HepG2 (cell line): Measurements from ENCODE around the gene LASP1. TPM values are rescaled to one million over a fixed set of nuclear protein-coding genes. Genes with fewer than 3 reads are reported as not detected.
A peak's percentile ranks its signal among the peaks of the same experiment; 100 is the strongest.

Experiments used
- BRD4 ChIP-seq: sonication (generic); formaldehyde crosslinking; IDR thresholded peaks from 2 replicates; pipeline ENCODE4 v1.4.0; 2020; ENCODE audit warnings: missing genetic modification reagents
- EZH2 ChIP-seq: conservative IDR thresholded peaks from 2 replicates; pipeline ENCODE4 v1.6.1; 2012; ENCODE audit warnings: mild to moderate bottlenecking, low read depth, low read length, moderate library complexity
- GTF2F1 ChIP-seq: fragments of 150-350 bp; IDR thresholded peaks from 2 replicates; pipeline ENCODE4 v1.6.1; 2014; ENCODE audit warnings: low read length
- KDM5A ChIP-seq: fragments of 200-600 bp; sonication (generic); IDR thresholded peaks from 2 replicates; pipeline ENCODE4 v1.7.0; 2018; ENCODE audit warnings: antibody characterized with exemption, mild to moderate bottlenecking, low read length, borderline replicate concordance
- ZFP36L2 ChIP-seq: sonication (generic); formaldehyde crosslinking; IDR thresholded peaks from 2 replicates; pipeline ENCODE4 v1.4.0; 2020; ENCODE audit warnings: missing genetic modification reagents
- ZKSCAN8 ChIP-seq: IDR thresholded peaks from 2 replicates; pipeline ENCODE4 v1.6.1; 2016; ENCODE audit warnings: borderline replicate concordance, missing genetic modification reagents, missing compliant biosample characterization
- ZNF230 ChIP-seq: sonication (generic); formaldehyde crosslinking; IDR thresholded peaks from 2 replicates; pipeline ENCODE4 v1.4.0; 2020; ENCODE audit warnings: mild to moderate bottlenecking, missing genetic modification reagents
- ZNF530 ChIP-seq: sonication (generic); formaldehyde crosslinking; IDR thresholded peaks from 2 replicates; pipeline ENCODE4 v1.5.0; 2020; ENCODE audit warnings: low read depth, mild to moderate bottlenecking, missing genetic modification reagents
- ZNF598 ChIP-seq: sonication (generic); formaldehyde crosslinking; IDR thresholded peaks from 2 replicates; pipeline ENCODE4 v1.5.1; 2020; ENCODE audit warnings: mild to moderate bottlenecking, missing genetic modification reagents, borderline replicate concordance
- polyA plus RNA-seq, 8 experiments: library from polyadenylated mRNA; depleted of rRNA in 3 of 8; stranded (reverse) in 7 of 8; unstranded in 1 of 8; fragments of >200 nt; fragmentation: Illumina TruSeq in 4 of 8; extraction: Trizol in 4 of 8; gene quantifications; 2 replicates each; pipeline versions ENCODE4 v1.2.1 to v1.2.3, GENCODE V29; 2011 to 2016; ENCODE audit warnings: low read depth in 4 of 8, missing spikeins in 1 of 8, mixed read lengths in 1 of 8; ENCODE audit not compliant: insufficient read depth in 1 of 8
- total RNA-seq, 5 experiments: library from RNA; depleted of rRNA; stranded (reverse); fragments of >200 nt; fragmentation: Illumina TruSeq; extraction: Trizol; gene quantifications; 2 replicates each; pipeline ENCODE4 v1.2.3, GENCODE V29; 2016; ENCODE audit warnings: low read depth in 1 of 5
- TF ChIP-seq, protein P1 (sequence below): conservative IDR thresholded peaks from 2 replicates; pipeline ENCODE4 v1.6.1; 2018; ENCODE audit warnings: missing genetic modification reagents
- TF ChIP-seq, protein P2 (sequence below): IDR thresholded peaks from 2 replicates; pipeline ENCODE4 v1.6.1; 2018; ENCODE audit warnings: missing genetic modification reagents
- TF ChIP-seq, protein P3 (sequence below), 2 experiments: sonication (generic) in 1 of 2; formaldehyde crosslinking in 1 of 2; IDR thresholded peaks; 2 replicates each; pipeline versions ENCODE4 v1.6.1 to v1.9.0; 2014 to 2022; ENCODE audit warnings: antibody characterized with exemption in 1 of 2, borderline replicate concordance in 1 of 2, inconsistent platforms in 1 of 2, low read depth in 1 of 2, missing genetic modification reagents in 1 of 2
- TF ChIP-seq, protein P4 (sequence below): sonication (generic); formaldehyde crosslinking; IDR thresholded peaks from 2 replicates; pipeline ENCODE4 v1.4.0; 2020; ENCODE audit warnings: missing genetic modification reagents
- TF ChIP-seq, protein P5 (sequence below): IDR thresholded peaks from 2 replicates; pipeline ENCODE4 v1.6.1; 2012; ENCODE audit warnings: low read length, improper control_type of control experiment

The LASP1 gene
- total and polyA plus RNA-seq, 2 of the 13 experiments (the other 11 are each of a cell fraction or from before 2014, with no cell fraction given) = 70.1 to 97.0 TPM

DNA sequence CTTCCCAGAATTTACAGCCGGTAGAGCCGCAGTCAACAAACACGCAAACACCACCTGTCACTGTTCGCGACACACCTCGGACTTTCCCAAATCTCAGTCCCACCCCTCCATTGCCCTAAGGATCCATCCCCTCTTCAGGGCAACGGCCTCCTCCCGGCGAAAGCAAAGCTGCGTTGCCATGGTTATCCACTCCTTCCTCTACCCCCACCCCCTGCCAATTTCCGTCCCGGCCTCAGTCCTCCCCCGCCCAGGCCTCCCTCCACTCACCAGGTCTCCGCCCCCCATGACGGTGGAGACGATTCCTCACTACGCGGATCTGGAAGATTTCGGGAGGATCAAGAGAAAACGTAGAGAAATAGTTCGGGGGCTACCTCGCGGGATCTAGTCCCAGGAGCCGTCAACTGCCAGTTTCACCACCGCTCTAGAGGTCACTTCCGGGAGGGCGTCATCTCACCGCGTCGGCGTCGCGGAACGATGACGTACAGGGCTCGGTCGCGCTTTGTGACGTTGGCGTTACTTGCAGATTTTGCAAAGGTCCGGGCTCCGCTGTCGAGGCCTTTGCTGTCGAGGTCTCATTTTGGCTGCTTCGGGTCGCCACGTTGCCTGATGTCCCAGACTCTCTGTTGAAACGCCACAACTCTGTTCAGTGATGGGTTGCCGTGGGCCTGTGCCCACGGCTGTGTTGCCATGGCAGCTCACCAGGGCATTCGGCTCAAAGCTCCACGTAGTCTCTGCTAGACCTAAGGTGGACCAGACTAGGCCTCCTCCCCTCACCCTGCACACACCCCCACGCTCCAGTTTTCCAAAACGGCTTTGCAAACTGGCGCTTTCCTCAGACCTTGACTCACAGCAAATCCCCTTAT is 44.7 kb upstream of the LASP1 start, which contains the start of gene CWC25 (continued):
- TF ChIP-seq, protein P1, sequence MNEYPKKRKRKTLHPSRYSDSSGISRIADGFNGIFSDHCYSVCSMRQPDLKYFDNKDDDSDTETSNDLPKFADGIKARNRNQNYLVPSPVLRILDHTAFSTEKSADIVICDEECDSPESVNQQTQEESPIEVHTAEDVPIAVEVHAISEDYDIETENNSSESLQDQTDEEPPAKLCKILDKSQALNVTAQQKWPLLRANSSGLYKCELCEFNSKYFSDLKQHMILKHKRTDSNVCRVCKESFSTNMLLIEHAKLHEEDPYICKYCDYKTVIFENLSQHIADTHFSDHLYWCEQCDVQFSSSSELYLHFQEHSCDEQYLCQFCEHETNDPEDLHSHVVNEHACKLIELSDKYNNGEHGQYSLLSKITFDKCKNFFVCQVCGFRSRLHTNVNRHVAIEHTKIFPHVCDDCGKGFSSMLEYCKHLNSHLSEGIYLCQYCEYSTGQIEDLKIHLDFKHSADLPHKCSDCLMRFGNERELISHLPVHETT (CRISPR knock-in tag) = peak; percentile 77
- TF ChIP-seq ZKSCAN8 (CRISPR knock-in tag) (peak; percentile 93), ZNF230 (CRISPR knock-in tag) (peak; percentile 66; the same call in 1 of the 2 replicates), KDM5A (peak; percentile 100), ZNF530 (CRISPR knock-in tag) (no peak), EZH2 (no peak), ZFP36L2 (CRISPR knock-in tag) (no peak), ZNF598 (CRISPR knock-in tag) (peak; percentile 85), GTF2F1 (peak; percentile 89), BRD4 (peak; percentile 92; the same call in 1 of the 2 replicates)
- TF ChIP-seq, protein P2, sequence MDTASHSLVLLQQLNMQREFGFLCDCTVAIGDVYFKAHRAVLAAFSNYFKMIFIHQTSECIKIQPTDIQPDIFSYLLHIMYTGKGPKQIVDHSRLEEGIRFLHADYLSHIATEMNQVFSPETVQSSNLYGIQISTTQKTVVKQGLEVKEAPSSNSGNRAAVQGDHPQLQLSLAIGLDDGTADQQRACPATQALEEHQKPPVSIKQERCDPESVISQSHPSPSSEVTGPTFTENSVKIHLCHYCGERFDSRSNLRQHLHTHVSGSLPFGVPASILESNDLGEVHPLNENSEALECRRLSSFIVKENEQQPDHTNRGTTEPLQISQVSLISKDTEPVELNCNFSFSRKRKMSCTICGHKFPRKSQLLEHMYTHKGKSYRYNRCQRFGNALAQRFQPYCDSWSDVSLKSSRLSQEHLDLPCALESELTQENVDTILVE (CRISPR knock-in tag) = peak; percentile 89
- TF ChIP-seq, protein P3, sequence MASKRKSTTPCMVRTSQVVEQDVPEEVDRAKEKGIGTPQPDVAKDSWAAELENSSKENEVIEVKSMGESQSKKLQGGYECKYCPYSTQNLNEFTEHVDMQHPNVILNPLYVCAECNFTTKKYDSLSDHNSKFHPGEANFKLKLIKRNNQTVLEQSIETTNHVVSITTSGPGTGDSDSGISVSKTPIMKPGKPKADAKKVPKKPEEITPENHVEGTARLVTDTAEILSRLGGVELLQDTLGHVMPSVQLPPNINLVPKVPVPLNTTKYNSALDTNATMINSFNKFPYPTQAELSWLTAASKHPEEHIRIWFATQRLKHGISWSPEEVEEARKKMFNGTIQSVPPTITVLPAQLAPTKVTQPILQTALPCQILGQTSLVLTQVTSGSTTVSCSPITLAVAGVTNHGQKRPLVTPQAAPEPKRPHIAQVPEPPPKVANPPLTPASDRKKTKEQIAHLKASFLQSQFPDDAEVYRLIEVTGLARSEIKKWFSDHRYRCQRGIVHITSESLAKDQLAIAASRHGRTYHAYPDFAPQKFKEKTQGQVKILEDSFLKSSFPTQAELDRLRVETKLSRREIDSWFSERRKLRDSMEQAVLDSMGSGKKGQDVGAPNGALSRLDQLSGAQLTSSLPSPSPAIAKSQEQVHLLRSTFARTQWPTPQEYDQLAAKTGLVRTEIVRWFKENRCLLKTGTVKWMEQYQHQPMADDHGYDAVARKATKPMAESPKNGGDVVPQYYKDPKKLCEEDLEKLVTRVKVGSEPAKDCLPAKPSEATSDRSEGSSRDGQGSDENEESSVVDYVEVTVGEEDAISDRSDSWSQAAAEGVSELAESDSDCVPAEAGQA (IDR thresholded peaks at IDR 0.05; ENCODE audit: low read depth) = peak; percentile 100
- TF ChIP-seq, protein P3 (CRISPR knock-in tag; IDR thresholded peaks at IDR 0.05; ENCODE audit: borderline replicate concordance) = no peak
- TF ChIP-seq, protein P4, sequence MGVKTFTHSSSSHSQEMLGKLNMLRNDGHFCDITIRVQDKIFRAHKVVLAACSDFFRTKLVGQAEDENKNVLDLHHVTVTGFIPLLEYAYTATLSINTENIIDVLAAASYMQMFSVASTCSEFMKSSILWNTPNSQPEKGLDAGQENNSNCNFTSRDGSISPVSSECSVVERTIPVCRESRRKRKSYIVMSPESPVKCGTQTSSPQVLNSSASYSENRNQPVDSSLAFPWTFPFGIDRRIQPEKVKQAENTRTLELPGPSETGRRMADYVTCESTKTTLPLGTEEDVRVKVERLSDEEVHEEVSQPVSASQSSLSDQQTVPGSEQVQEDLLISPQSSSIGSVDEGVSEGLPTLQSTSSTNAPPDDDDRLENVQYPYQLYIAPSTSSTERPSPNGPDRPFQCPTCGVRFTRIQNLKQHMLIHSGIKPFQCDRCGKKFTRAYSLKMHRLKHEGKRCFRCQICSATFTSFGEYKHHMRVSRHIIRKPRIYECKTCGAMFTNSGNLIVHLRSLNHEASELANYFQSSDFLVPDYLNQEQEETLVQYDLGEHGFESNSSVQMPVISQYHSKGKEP (CRISPR knock-in tag) = peak; percentile 88
- TF ChIP-seq, protein P5, sequence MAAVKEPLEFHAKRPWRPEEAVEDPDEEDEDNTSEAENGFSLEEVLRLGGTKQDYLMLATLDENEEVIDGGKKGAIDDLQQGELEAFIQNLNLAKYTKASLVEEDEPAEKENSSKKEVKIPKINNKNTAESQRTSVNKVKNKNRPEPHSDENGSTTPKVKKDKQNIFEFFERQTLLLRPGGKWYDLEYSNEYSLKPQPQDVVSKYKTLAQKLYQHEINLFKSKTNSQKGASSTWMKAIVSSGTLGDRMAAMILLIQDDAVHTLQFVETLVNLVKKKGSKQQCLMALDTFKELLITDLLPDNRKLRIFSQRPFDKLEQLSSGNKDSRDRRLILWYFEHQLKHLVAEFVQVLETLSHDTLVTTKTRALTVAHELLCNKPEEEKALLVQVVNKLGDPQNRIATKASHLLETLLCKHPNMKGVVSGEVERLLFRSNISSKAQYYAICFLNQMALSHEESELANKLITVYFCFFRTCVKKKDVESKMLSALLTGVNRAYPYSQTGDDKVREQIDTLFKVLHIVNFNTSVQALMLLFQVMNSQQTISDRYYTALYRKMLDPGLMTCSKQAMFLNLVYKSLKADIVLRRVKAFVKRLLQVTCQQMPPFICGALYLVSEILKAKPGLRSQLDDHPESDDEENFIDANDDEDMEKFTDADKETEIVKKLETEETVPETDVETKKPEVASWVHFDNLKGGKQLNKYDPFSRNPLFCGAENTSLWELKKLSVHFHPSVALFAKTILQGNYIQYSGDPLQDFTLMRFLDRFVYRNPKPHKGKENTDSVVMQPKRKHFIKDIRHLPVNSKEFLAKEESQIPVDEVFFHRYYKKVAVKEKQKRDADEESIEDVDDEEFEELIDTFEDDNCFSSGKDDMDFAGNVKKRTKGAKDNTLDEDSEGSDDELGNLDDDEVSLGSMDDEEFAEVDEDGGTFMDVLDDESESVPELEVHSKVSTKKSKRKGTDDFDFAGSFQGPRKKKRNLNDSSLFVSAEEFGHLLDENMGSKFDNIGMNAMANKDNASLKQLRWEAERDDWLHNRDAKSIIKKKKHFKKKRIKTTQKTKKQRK = no peak
